Activated CD4-positive, alpha-beta T cell treated with anti-CD3 and anti-CD28 coated beads for 24 hours (primary cell): Measurements from ENCODE around the gene OR51E1.

ENCODE experiments used
- DNase-seq, 2 donors: peaks; one replicate each; pipeline ENCODE4 v3.0.0-alpha.2; 2020; ENCODE audit warnings: low read depth in 2 of 2

The OR51E1 gene

GRCh38 chr11:4654635-4655369, 11.0 kb downstream of the OR51E1 start:
- DNase-seq = no peak

GRCh38 chr11:4658629-4659445, 15.1 kb downstream of the OR51E1 start:
- no peak for DNase-seq

- no peak for DNase-seq
These were observed 19.1 kb downstream of the OR51E1 start for GRCh38 chr11:4662876-4663275.

- DNase-seq = no peak
These were observed 20.4 kb downstream of the OR51E1 start for GRCh38 chr11:4664183-4664582.

- DNase-seq = no peak
These were observed 21.0 kb downstream of the OR51E1 start for GRCh38 chr11:4664786-4665185.

GRCh38 chr11:4665424-4665823, 21.6 kb downstream of the OR51E1 start:
- DNase-seq = no peak

- no peak for DNase-seq
These were observed 28.0 kb downstream of the OR51E1 start for GRCh38 chr11:4671741-4672140.

- no peak for DNase-seq
These were observed 28.7 kb downstream of the OR51E1 start for GRCh38 chr11:4672470-4672869.

- no peak for DNase-seq
These were observed 30.0 kb downstream of the OR51E1 start for GRCh38 chr11:4673781-4674180.

GRCh38 chr11:4677948-4678347, 34.2 kb downstream of the OR51E1 start:
- no peak for DNase-seq

- DNase-seq = no peak
These were observed 36.6 kb downstream of the OR51E1 start for GRCh38 chr11:4680341-4680740.

- DNase-seq = no peak
These were observed 39.0 kb downstream of the OR51E1 start for GRCh38 chr11:4682623-4683419.

- DNase-seq = no peak
These were observed 41.0 kb downstream of the OR51E1 start for GRCh38 chr11:4684631-4685285.

- no peak for DNase-seq
These were observed 51.7 kb downstream of the OR51E1 start for GRCh38 chr11:4695442-4695841.

GRCh38 chr11:4697585-4697984, 53.8 kb downstream of the OR51E1 start, which contains the start of gene OR51E2:
OR51E2 (minus strand) TSS chr11:4697853; CDS start chr11:4682711, 15,142 bp downstream.
- no peak for DNase-seq

GRCh38 chr11:4699697-4700435, 56.1 kb downstream of the OR51E1 start:
- no peak for DNase-seq

- no peak for DNase-seq
These were observed 56.6 kb downstream of the OR51E1 start for GRCh38 chr11:4700436-4700820.

- DNase-seq = no peak
These were observed 60.4 kb downstream of the OR51E1 start, which contains the start of gene MMP26 for GRCh38 chr11:4704054-4704789. MMP26 (plus strand) TSS chr11:4704784.

- no peak for DNase-seq
These were observed 61.1 kb downstream of the OR51E1 start for GRCh38 chr11:4704790-4705334.
